MM.1S (cell line): ENCODE data around the gene PSMD8.

Source experiments
- DNase-seq: peaks from one replicate; pipeline ENCODE4 v3.0.0-alpha.2; 2015
- H2AFZ ChIP-seq: fragments of 300-600 bp; sonication (generic); 2 replicates; pipeline ENCODE4 v1.6.0; 2016; ENCODE audit warnings: antibody characterized with exemption, low read length
- H3F3A ChIP-seq: fragments of 300-600 bp; sonication (generic); 2 replicates; pipeline ENCODE4 v1.6.1; 2016; ENCODE audit warnings: mild to moderate bottlenecking, antibody characterized with exemption, low read length, moderate library complexity, mixed read lengths; ENCODE audit not compliant: insufficient read depth
- H3K27ac ChIP-seq: fragments of 300-600 bp; sonication (generic); 2 replicates; pipeline ENCODE4 v1.5.1; 2016; ENCODE audit warnings: mild to moderate bottlenecking, low read length
- H3K27me3 ChIP-seq: fragments of 300-600 bp; sonication (generic); replicated peaks from 2 replicates; pipeline ENCODE4 v1.6.0; 2016; ENCODE audit warnings: low read length; ENCODE audit not compliant: insufficient read depth
- H3K36me3 ChIP-seq: fragments of 300-600 bp; sonication (generic); replicated peaks from 2 replicates; pipeline ENCODE4 v1.6.1; 2016; ENCODE audit warnings: mild to moderate bottlenecking, low read length, mixed read lengths; ENCODE audit not compliant: insufficient read depth
- H3K4me1 ChIP-seq: fragments of 300-600 bp; sonication (generic); 2 replicates; pipeline ENCODE4 v1.6.1; 2016; ENCODE audit warnings: low read length, mixed read lengths
- H3K4me2 ChIP-seq: fragments of 300-600 bp; sonication (generic); 2 replicates; pipeline ENCODE4 v1.6.0; 2016; ENCODE audit warnings: low read depth, low read length
- H3K4me3 ChIP-seq: fragments of 300-600 bp; sonication (generic); 2 replicates; pipeline ENCODE4 v1.5.1; 2016; ENCODE audit warnings: low read length, mixed read lengths
- H3K79me2 ChIP-seq: fragments of 300-600 bp; sonication (generic); 2 replicates; pipeline ENCODE4 v1.6.1; 2016; ENCODE audit warnings: mixed run types, low read length, mixed read lengths
- H3K9ac ChIP-seq: fragments of 300-600 bp; sonication (generic); 2 replicates; pipeline ENCODE4 v1.6.1; 2016; ENCODE audit warnings: low read length, mixed read lengths
- H3K9me2 ChIP-seq: fragments of 300-600 bp; sonication (generic); replicated peaks from 2 replicates; pipeline ENCODE4 v1.6.1; 2016; ENCODE audit warnings: mild to moderate bottlenecking, low read length, mixed read lengths; ENCODE audit not compliant: insufficient read depth
- H3K9me3 ChIP-seq: fragments of 300-600 bp; sonication (generic); replicated peaks from 2 replicates; pipeline ENCODE4 v1.6.1; 2016; ENCODE audit warnings: mild to moderate bottlenecking, low read length, mixed read lengths; ENCODE audit not compliant: insufficient read depth
- H4K20me1 ChIP-seq: fragments of 300-600 bp; sonication (generic); 2 replicates; pipeline ENCODE4 v1.6.1; 2016; ENCODE audit warnings: mild to moderate bottlenecking, low read length, moderate library complexity, mixed read lengths; ENCODE audit not compliant: insufficient read depth
- CTCF ChIP-seq: fragments of 300-600 bp; sonication (generic); IDR thresholded peaks from 2 replicates; pipeline ENCODE4 v1.5.1; 2016; ENCODE audit warnings: antibody characterized with exemption, low read length, mixed read lengths
- EZH2 ChIP-seq: fragments of 300-600 bp; sonication (generic); optimal IDR thresholded peaks from 2 replicates; pipeline ENCODE3; 2017; ENCODE audit warnings: low read depth, mild to moderate bottlenecking, antibody characterized with exemption, low read length, mixed read lengths
- EZH2phosphoT487 ChIP-seq: fragments of 300-600 bp; sonication (generic); IDR thresholded peaks from 2 replicates; pipeline ENCODE4 v1.6.1; 2018; ENCODE audit warnings: antibody characterized with exemption, low read length

Gene PSMD8

GRCh38 chr19:38376576-38376975, 2.2 kb downstream of the PSMD8 start:
- no peak overlapping the region for H3K9ac ChIP-seq
- H3K27me3 ChIP-seq = no peaks in the 10 kb centered on the region; the same call in 1 of the 2 replicates
- H3K79me2 ChIP-seq = peaks cover 41% of the 10 kb centered on the region
- H3K4me1 ChIP-seq = 0 out of 2 replicates have a peak, but pooled peaks cover 3% of the 10 kb centered on the region
- H3K9me3 ChIP-seq = no peaks in the 10 kb centered on the region
- DNase-seq = no peak
- H3K36me3 ChIP-seq = no peaks in the 10 kb centered on the region
- H3F3A ChIP-seq = no peaks in the 10 kb centered on the region
- no peak overlapping the region for H2AFZ ChIP-seq
- H3K9me2 ChIP-seq = no peaks in the 10 kb centered on the region
- H3K27ac ChIP-seq = no peak overlapping the region
- no peak for TF ChIP-seq EZH2phosphoT487
- TF ChIP-seq EZH2 = no peak
- no peak for TF ChIP-seq CTCF
- H3K4me3 ChIP-seq = no peak overlapping the region
- peak overlapping the region; percentile 89; the same call in 1 of the 2 replicates for H3K4me2 ChIP-seq
- H4K20me1 ChIP-seq = no peaks in the 10 kb centered on the region

GRCh38 chr19:38377052-38377451, 2.7 kb downstream of the PSMD8 start:
- TF ChIP-seq CTCF (no peak), EZH2phosphoT487 (no peak), EZH2 (no peak)
- H3K36me3 ChIP-seq = peaks cover 3% of the 10 kb centered on the region; the same call in 1 of the 2 replicates

GRCh38 chr19:38378866-38379265, 4.5 kb downstream of the PSMD8 start:
- Histone ChIP-seq H3F3A (no peaks in the 10 kb centered on the region), H3K9ac (no peak overlapping the region), H4K20me1 (no peaks in the 10 kb centered on the region), H3K4me1 (0 out of 2 replicates have a peak, but pooled peaks cover 3% of the 10 kb centered on the region), H3K27ac (no peak overlapping the region), H3K27me3 (no peaks in the 10 kb centered on the region), H2AFZ (no peak overlapping the region), H3K4me3 (no peak overlapping the region), H3K36me3 (peaks cover 4% of the 10 kb centered on the region; the same call in 1 of the 2 replicates), H3K79me2 (peaks cover 41% of the 10 kb centered on the region), H3K9me3 (no peaks in the 10 kb centered on the region), H3K4me2 (no peak overlapping the region), H3K9me2 (no peaks in the 10 kb centered on the region)
- no peak for DNase-seq
- TF ChIP-seq CTCF = no peak
- no peak for TF ChIP-seq EZH2
- TF ChIP-seq EZH2phosphoT487 = no peak

More at GRCh38 chr19:38377052-38377451, 2.7 kb downstream of the PSMD8 start:
- H3K4me2 ChIP-seq = no peak overlapping the region
- H3K4me1 ChIP-seq = 0 out of 2 replicates have a peak, but pooled peaks cover 3% of the 10 kb centered on the region
- H3K4me3 ChIP-seq = no peak overlapping the region
- no peak overlapping the region for H3K9ac ChIP-seq
- H3K79me2 ChIP-seq = peaks cover 41% of the 10 kb centered on the region
- no peaks in the 10 kb centered on the region for H3K9me3 ChIP-seq
- no peak for DNase-seq
- no peaks in the 10 kb centered on the region for H3F3A ChIP-seq
- no peaks in the 10 kb centered on the region for H3K27me3 ChIP-seq
- no peak overlapping the region for H3K27ac ChIP-seq
- H2AFZ ChIP-seq = no peak overlapping the region
- H4K20me1 ChIP-seq = no peaks in the 10 kb centered on the region
- no peaks in the 10 kb centered on the region for H3K9me2 ChIP-seq
